Pons (tissue), 1 donor: Measurements from ENCODE around the gene COL23A1.

Experiments used
- DNase-seq: peaks from one replicate; pipeline ENCODE4 v3.0.0-alpha.2; 2016; ENCODE audit warnings: low spot score

Gene COL23A1

DNA sequence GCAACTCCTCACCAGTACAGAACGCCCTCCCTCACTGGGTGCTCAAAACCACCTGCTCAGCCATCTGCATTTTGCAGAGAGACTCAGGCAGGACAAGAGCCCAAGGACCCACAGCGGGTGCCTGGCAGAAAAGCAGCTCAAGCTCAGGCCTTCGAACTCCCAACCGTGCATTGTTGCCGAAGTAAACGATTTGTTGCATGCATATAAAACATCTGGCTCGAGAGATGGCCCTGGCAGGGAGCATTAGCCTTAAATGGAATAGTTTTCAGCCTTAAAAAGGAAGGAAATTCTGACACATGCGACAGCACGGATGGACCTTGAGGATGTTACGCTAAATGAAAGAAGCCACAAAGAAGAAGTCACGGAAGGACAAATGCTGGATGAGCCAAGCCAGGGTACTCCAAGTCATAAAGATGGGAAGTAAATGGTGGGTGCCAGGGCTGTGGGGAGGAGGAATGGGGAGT is 197.2 kb downstream of the COL23A1 start:
- DNase-seq = no peak

DNA sequence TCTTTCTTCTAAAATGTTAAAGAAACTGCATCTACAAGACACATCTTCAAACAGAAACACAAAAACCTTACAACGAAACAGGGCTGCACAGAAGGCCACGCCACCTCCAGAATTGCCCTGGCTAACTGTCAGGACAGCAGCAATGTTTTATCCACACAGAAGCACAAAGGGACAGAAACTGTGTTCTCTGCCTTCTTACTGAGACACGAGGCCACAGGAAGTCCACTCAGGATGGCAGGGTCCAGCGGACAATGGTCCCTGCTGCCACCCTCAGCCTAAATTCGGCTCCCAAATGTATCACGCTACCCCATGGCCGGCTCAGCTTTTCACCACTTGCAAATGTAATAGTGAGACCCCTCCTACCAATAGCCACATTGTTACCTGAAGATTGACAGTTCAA is 197.8 kb downstream of the COL23A1 start:
- DNase-seq = no peak

GRCh38 chr5:178391480-178391879 is 198.7 kb downstream of the COL23A1 start:
- no peak for DNase-seq

DNA sequence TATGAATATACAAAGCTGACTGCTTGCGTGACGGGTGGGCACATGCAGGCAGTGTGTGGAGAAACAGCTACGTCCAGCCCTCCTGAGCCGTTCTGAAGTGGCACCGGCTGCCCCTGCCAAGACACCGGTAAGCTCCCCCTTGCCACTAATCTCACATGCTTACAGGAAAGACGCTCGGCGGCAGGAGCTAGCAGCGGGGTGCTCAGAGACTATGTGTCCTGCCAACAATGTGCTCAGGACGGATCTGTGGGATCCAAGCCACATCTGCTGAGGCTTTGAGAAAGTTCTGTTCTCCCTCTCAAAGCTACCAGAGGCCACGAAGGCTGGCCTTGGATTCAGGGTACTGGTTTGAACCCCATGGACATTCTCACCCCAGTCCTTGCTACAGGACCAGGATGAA is 200.4 kb downstream of the COL23A1 start:
- DNase-seq = no peak

GRCh38 chr5:178389026-178389729 is 201.0 kb downstream of the COL23A1 start:
- DNase-seq = no peak

- no peak for DNase-seq
Measured at GRCh38 chr5:178388386-178389025, 201.7 kb downstream of the COL23A1 start.

- no peak for DNase-seq
Measured at GRCh38 chr5:178387856-178388190, 202.4 kb downstream of the COL23A1 start.

DNA sequence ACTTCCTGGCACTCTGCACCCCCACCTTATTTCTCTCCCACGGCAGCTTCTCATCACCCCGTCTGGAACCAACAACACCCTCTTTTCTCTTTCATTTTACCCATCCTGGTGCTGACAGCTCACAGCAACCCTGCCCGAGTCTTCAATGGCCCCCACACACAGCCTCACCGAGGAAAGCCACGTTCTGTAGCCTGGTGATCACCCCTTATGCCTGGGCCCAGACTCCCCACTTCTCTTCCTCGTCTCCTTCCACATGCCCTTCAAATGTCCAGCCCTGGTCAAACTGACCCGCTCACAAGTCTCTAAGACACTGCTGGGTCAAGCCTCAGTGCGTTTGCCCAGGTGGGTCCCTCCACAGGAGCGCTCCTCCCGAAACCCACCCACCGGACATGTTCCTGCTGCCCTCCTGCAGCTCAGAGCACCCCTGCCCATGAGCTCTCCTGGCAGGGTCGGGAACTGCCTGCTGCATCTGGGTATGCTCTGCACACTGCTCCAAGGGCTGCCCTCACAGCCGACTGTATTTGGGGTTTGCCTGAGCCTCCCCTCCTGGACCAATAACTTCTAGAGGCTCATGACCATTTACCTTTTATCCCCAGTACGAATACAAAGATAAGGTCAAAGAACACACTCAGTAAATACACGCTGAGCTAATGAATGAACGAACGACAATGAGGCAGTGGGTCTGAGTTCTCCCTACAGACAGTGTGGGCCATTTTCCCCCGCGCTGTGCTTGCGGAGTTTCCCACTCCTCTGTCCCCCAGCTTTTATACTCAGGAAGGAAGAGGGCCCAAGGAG is 202.9 kb downstream of the COL23A1 start:
- DNase-seq = no peak

DNA sequence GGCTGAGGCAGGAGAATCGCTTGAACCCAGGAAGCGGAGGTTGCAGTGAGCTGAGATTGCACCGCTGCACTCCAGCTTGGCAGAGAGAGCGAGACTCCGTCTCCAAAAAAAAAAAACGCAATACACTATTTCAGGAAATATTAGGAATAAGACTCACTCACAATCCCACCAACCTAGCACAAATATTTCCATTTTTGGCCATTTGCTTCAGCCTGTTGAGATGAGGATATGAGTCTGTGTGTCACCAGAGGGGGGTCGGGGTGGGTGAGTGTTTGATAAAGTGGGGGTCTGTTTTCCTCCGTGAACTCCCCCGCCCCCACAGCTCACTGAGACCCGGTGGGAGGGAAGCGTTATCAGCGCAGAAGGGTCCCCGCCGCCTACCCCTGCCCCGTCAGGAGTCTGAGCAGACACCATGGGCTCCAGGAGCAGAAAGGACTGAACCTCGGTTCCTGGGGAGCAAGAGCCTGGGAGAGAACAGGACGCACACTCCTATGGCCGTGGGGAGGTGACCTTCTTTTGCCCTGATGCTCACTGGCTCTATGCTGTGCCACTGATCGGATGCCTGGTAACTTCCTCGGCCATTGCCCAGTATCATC is 203.8 kb downstream of the COL23A1 start:
- no peak for DNase-seq

GRCh38 chr5:178385496-178385890 is 204.7 kb downstream of the COL23A1 start:
- no peak for DNase-seq

- no peak for DNase-seq
Measured at GRCh38 chr5:178384816-178385495, 205.2 kb downstream of the COL23A1 start.

- no peak for DNase-seq
Measured at GRCh38 chr5:178383919-178384815, 206.0 kb downstream of the COL23A1 start.

DNA sequence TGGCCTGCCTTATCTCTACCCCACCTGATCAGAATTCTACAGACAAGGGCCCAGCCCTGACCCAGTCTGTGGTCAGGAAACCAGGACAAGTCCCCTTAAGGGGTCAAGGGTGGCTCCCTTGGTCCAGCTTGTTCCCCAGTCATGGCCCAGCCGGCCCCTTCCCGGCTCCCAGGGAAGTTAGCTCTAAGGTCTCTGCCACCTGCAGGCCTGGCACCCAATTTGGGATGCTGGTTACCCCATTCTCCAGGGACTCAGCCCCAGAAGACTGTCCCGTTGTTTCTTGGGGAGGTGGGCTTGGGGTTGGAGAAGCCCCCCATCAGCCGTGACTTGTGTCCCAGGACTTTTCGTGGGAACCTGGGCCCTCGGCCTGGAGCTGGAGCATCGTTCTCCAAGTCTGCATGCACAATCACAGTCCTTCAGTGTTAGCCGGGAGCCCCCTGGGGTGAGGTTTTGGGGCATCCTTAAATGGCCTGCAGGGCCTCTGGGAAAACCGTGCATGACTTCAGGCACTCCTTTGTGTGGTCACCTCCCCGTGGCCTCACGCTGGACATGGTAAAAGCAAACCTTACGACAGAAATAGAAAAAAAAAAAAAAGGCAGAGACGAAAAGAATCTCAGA is 206.8 kb downstream of the COL23A1 start:
- DNase-seq = no peak

GRCh38 chr5:178382754-178383164 is 207.4 kb downstream of the COL23A1 start:
- DNase-seq = no peak

GRCh38 chr5:178381921-178382695 is 208.1 kb downstream of the COL23A1 start:
- DNase-seq = no peak

GRCh38 chr5:178381206-178381605 is 209.0 kb downstream of the COL23A1 start:
- no peak for DNase-seq

GRCh38 chr5:178380541-178381074 is 209.6 kb downstream of the COL23A1 start:
- no peak for DNase-seq

GRCh38 chr5:178380086-178380485 is 210.1 kb downstream of the COL23A1 start:
- DNase-seq = no peak
